GM18526 (cell line): ENCODE data around the gene MOV10.

ENCODE experiments used
- POLR2A ChIP-seq: IDR thresholded peaks from 3 replicates; pipeline ENCODE4 v1.6.1; 2011; ENCODE audit not compliant: insufficient read length; ENCODE audit errors: extremely low read depth

MOV10 gene

GRCh38 chr1:112713466-112714312 lies 39.2 kb downstream of the MOV10 start:
- no peak for TF ChIP-seq POLR2A

DNA sequence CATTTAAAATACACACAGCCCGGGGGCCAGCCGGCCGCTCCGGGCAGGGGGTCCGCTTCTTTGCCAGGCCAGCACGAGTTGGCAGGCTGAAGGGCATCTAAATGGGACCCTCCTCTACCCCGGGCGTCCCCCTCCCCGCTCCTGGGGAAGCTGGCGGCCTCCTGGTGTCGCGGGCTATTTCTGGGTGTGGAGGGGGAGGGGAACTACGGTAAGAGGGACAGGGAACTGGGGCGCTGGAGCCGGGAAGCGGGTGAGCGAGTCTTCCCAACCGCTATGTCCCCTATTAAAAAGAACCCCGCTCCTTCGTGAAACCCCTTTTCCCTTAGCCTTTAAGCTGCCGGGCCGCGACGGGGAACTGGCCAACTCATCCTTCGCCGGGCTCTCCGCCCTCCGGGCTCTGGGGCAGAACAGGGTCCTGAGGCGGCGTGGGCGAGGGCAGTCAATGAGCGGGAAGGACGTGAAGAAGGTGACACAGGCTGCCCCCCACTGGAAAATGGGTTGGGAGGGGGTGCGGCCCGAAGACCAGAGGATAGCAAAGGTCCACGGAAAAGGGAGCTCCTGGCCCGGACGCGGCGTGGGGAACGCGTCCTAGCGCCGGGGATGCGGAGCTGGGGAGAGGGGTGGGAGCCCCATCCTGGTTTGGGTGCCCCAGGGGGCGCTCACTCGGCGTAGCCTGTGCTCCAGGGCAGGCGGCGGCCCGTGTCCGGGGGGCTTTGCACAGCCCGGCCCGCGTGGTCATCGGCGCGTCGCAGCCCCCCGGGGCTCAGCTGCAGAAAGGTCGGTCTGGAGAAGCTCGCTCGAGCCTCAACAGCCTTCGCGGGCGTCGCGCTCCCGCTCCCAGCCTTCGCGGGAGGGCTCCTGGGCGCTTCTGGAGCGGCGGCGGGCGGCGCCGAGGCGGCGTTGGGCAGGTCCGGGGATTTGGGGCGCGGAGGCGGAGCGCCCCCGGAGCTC lies 40.1 kb downstream of the MOV10 start:
- TF ChIP-seq POLR2A: no peak

DNA sequence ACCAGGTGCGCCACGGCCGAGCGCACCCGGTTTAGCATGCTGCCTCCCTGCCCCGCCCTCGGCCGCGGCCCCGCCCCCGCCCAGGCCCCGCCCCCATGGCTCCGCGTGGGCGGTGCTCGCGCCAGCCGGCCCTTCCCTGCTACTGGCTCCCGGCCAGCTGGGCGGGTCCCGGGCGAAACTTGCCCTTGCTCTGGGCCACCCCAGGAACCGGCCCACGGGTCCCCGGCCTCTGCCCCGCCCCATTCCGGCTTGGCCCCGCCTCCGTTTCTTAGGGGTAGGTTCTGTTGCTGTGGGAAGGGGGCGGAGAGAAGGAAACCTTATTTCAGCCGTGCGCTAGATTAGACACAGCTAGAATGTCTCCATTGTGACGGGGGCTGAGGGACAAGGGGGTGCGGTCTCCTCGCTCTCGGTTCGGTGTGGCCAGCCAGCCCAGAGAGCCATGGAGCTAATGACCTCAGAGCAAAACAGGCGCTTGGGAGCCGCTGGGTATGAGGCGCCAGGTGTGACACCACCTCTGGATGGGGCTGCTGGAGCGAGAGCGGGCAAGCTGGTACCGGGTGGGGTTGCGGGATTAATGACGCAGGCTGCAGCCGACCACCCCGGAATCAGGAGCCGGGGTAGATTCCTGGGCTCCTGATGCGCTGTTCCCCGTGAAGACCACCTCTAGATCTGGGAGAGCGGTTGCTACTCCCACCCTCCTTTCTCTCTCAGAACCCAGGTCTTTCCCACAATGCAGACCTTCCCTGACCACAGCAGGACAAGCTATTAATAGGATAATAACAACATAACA lies 41.0 kb downstream of the MOV10 start, which contains the start of gene PPM1J:
PPM1J (minus strand) TSS at position 69 of the 790 bp plus-strand sequence; CDS start at position 38, 31 bp downstream.
- no peak for TF ChIP-seq POLR2A

- no peak for TF ChIP-seq POLR2A
Observed at GRCh38 chr1:112716133-112716720, 41.8 kb downstream of the MOV10 start.

- no peak for TF ChIP-seq POLR2A
Observed at GRCh38 chr1:112717263-112717873, 42.9 kb downstream of the MOV10 start.

DNA sequence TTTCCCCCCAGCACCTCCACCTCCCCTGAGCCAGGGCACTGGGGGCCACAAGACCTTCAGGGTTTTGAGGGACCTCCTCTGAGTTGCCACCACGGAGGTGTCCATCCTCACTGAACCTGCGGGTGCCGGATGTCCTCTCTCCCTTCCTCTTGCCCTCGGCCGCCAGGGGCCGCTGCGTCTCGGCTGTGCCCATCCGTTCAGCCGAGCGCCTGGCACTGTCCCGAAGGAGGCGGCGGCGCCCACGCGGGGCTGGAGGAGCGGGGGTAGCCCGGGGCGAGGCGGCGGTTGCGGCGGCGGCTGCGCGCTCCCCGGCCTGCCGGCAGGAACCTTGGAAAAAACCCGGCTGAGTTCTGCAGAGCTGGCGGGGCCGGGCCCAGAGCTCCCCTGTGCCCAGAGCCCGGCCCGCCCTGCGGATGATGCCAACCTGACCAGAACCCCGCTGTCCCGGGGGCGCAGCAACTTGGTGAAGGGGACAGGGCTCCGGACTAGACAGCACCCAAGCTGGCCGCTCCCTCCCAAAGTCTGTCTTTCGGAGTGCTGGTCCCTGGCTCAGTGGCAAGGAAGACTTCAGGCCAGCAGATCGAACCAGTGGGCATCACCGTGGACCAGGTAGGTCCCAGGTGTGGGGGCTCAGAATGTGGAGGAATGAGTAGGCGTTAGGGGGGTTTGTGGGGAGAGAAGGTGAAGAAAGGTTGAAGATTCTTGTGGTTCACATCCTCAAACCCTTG lies 44.4 kb downstream of the MOV10 start:
- no peak for TF ChIP-seq POLR2A

- no peak for TF ChIP-seq POLR2A
Observed at GRCh38 chr1:112719706-112720105, 45.2 kb downstream of the MOV10 start.

DNA sequence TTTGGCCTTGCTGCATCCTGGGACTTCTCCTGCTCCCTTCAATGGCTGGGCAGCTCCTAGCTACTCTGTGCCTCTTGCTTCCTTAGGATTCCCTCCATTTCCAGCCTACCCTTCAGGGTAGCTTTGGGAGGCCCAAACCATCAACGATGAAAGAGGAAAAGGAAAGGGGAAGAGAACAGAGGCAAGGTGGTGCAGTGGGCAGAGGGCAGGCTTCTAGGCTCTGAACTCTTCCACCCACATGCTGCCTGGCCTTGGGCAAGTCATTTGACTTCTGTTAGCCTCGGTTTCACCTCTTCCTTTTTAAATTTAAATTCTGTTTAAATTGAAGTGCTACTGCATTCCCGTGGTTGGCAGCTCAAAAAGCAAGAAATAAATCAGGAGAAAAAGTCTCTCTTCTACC lies 46.3 kb downstream of the MOV10 start:
- TF ChIP-seq POLR2A: no peak

DNA sequence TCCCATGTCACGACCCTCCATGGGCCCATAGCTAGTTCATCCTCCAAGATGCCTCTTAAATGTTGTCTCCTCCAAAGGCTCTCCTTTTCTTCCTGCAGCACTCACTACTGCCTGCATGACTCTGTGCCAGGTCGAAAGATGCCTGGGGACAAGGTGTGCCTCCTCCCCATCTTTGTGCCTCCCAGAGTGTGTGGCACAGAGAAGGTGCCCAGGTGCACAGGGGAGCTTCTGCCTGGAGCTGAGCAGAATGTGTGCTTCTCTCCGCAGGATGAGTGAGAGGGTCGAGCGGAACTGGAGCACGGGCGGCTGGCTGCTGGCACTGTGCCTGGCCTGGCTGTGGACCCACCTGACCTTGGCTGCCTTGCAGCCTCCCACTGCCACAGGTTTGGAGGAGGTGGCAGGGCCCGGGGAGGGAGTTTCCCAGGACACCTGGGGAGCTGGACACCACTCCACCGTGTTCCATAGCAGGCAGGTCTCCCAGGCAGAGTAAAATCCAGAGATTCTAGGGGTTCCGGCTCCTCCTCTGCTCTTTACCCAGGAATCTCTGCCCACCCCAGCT lies 47.6 kb downstream of the MOV10 start:
- no peak for TF ChIP-seq POLR2A

DNA sequence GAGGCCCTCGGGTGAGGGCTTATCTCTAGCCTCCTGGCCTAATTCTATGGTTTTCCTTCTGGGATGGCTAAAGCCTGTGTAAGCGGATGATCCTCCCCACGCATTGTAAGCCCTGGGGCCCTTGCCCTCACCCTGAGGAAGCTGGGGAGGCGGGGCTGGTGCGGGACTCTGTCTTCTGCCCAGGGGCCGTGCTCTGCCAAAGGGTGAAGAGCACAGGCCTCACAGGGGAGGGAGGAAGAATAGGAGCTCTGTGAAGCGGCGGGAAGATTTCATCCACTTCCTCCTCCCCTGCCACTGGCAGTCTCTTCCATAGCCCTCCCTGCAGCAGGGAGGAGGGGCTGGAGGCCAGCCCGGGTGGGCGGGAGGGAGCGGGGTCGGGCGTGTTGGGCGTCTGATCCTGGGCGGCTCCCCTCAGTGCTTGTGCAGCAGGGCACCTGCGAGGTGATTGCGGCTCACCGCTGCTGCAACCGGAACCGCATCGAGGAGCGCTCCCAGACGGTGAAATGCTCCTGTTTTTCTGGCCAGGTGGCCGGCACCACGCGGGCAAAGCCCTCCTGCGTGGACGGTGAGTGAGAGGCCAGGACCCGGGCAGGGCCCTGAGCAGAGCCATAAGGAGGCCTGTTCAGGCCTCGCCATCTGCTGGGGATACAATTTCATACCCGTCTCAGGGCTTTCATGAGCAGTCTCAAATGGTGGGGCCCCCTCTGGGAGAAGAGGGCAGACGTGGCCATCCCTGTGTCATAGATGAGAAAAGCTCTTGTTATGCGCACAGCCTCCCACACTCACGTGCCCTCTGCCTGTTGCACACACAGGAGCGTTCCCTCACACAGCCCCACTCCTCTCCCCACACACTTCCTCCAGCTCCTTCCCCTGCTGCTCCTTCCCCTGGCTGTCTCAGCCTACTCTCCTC lies 48.4 kb downstream of the MOV10 start:
- TF ChIP-seq POLR2A: no peak

- TF ChIP-seq POLR2A: no peak
Observed at GRCh38 chr1:112723511-112723839, 49.0 kb downstream of the MOV10 start.

DNA sequence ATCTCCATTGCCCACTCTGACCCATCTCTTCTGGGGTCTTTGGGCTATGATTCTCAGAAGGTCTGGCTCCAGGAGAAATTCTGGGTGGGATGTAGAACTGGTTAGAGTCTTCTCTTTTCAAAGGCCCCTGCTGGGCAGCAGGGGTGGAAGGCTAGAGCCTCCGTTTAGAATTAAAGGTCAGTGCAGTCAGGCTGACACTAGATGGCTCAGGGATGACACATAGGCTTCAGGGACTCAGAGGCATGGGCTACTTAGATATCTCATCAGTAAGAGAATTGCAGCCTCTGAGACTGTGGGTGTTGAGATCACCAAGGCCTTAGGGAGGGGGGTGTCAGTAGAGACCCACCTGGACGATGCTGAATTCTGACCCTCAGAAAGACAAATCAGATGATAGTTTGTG lies 53.3 kb downstream of the MOV10 start:
- TF ChIP-seq POLR2A: no peak
